HG02970 (cell line): ENCODE results near the gene FLNB.

ENCODE experiments used
- ATAC-seq: cut with Tn5 transposase; IDR thresholded peaks from one replicate; pipeline ENCODE4 v1.9.1; 2021; ENCODE audit warnings: mild to moderate bottlenecking, moderate library complexity, moderate number of reproducible peaks; ENCODE audit not compliant: unreplicated experiment, low FRiP score

Gene FLNB

DNA sequence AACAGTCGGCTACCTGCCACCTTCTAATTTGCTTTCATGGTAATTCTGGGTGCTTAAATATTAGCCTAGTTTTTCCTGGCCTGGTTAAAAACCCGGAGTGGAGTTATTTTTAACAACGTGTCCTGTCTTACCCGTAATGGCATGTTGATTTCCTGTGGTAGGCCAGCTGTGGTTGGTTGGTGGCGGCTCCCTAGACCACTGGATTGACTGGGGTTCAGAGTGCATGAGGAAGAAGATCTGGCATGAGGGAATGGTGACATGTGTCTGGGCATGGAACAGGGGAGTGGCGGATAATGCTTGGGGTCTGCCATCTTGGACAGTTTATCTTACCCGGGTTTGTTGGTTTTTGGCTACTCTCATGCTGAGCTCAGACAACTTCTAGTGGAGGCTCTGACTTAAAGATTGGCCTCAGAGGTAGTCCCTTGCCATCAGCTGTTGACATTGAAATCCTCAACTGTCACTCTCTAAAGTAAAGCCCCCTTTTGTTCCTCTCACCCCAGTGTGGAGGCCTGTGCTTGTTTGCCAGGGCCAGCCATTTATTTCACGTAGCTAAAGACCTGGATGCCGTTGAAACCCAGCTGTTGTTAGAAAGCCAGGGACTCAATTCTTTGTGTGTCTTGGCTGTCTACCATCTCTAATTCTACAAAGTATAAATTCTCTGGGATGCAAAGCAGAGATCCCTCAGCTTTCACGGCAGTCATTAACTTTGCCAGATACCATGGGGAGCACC is 121.0 kb downstream of the FLNB start:
- no peak for ATAC-seq

DNA sequence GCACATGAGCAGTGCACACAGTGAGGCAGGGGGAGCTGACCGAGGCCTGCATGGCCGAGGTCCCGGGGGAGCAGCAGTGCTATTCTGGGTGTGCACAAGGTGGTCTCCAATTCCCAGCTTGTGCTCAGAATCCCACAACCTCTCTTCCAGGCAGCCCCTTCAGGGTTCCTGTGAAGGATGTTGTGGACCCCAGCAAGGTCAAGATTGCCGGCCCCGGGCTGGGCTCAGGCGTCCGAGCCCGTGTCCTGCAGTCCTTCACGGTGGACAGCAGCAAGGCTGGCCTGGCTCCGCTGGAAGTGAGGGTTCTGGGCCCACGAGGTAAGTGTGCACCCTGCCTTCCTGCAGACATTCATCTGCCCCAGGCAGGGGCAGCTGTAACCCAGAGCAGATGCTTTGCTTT is 122.4 kb downstream of the FLNB start:
- no peak for ATAC-seq

DNA sequence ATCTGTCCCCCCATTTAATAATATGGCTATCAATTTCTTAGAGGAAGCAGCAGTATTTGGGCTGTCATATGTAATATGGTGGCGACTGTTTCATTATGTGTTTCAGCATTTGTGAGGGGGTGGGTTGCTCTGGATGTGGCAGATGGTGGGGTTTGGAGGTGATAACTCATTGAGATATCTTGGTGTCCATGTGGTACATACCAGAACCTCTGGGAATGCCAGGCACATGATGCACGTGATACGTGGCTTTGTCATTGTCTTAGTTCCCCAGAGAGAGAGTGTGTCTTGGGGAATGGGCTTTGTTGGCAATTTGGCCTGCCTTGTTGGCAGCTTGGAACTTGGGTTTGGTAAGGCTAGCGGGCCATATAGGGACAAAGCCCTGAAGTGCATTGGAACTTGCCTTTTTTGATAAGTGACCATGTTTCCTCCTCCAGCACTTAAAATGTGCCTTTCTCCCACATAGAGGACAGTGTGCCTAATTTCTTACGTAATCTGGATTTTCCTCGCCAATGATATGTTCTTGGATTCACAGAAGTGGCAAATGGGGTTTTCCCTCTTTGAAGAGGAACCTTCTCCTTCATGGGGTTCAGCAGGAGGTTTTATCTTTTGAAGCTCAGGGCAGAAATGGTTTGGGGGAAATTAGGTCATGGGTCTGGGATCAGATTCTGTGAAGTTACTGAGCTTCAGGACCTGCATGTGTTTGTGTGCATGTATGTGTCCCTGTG is 123.0 kb downstream of the FLNB start:
- no peak for ATAC-seq

DNA sequence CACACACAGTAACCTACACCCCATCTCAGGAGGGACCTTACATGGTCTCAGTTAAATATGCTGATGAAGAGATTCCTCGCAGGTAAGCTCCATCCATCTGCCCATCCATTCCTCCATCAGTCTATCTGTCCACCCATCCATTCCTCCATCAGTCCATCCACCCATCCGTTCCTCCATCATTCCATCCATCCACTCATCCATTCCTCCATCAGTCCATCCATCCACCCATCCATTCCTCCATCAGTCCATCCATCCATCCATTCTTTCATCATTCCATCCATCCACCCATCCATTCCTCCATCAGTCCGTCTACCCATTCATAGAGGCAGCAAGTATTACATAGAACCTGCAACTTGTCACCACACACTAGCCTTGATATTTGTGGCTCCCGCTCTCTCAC is 124.6 kb downstream of the FLNB start:
- ATAC-seq: no peak

DNA sequence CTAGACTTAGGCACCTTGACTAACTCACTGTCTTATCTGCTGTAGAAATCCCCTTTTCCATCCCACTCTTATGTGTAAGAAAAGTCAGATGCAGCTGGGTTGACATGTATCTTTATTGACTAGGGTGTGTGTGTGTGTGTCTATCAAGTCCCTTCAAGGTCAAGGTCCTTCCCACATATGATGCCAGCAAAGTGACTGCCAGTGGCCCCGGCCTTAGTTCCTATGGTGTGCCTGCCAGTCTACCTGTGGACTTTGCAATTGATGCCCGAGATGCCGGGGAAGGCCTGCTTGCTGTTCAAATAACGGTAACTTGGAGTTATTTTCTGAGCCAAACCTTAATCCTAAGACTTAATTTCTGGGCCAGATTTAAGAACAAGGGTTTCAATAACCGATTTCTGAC is 126.2 kb downstream of the FLNB start:
- no peak for ATAC-seq

DNA sequence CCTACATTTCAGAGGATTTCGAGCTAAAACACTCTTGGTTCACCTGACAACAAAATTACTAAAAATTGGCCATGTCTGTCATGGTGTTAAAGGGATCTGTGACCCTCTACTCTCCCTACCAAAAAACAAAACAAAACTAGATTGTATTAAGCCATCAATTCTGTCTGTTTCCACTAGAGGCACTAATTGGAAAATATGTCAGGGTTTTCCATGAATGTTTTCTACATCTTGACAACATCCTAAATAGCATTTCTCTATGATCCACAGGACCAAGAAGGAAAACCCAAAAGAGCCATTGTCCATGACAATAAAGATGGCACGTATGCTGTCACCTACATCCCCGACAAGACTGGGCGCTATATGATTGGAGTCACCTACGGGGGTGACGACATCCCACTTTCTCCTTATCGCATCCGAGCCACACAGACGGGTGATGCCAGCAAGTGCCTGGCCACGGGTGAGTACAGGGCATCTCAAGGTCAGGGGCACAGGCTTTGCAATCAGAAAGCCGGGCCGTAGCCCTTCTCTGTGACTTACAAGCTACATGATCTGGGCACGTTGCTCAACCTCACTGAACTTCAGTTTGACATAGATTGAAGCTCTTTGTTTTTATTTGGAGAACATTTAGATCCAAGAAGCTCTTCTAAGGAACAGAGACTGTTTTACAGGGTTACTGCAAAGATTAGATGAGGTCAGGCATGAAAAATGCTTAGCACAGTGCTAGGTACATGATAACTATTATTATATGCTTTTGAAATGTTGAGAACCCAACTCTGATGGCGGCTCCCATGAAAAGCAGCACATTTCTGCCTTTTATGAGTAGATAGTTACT is 127.7 kb downstream of the FLNB start:
- ATAC-seq: no peak

DNA sequence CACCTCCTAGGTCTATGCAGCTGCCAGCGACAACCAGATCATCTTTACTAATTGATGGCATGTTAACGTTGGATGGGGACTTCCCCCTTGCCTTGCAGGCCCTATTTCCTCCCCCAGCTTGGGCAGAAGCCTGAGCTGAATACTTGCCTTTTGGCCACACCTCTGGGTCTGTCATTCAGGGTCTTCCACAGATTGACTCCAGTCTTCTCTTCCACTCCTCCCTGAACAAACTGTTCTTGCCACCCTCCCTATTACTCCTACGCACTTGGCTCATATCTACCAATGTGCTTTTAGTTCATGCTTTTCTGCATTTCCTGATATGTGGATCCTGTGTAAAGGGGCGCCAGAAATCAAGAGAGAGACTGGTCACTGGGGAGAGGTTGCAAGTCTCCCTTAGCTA is 129.1 kb downstream of the FLNB start:
- ATAC-seq: no peak

DNA sequence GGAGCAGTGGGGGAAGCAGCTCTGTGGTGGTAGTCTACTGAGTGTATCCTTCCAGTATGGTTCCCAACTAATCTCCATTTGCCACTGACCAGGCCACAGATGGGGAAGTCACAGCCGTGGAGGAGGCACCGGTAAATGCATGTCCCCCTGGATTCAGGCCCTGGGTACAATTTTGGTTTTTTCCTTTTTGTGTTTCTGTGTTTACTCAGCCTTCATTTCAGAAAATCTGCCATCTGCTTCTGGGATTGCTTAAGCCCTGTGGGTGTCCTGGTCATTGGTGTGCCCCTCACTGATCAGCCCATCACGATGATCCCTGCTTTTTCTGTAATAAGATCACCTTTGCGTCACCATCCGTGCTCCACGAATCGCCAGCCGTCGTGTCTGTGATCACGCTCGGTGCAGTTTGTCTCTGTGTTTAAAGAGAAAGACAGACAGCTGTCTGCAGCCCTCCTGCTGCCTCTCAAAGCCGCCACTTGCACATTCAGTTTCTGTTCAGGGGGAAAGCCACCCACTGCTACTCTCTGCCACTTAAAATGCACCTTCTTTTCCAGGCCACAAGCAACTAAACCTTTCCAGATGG is 133.6 kb downstream of the FLNB start:
- ATAC-seq: no peak

DNA sequence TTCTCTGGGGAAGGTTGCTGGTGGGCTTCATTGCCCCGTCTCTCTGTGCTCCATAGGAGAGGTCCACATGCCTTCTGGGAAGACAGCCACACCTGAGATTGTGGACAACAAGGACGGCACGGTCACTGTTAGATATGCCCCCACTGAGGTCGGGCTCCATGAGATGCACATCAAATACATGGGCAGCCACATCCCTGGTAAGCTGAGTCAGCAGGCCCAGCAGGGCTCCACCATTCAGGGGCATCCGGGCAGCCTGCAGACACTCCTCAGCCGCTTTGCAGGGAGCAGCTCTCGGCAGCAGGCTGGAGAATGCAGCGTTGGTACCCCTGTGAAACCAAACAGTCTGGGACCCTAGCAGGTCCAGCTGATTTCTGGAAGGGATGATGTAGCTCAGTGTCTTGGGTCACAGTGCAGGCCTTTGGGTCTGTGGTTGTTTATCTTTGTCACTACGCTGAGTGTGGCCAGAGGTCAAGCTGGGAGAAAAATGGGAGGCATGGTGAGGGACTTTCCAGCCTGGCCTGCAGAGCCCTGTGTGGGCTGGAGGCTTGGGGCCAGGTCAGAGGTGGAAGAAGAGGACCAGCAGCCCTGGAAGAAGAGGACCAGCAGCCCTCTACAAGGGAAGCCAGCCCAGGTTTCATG is 135.3 kb downstream of the FLNB start:
- no peak for ATAC-seq

DNA sequence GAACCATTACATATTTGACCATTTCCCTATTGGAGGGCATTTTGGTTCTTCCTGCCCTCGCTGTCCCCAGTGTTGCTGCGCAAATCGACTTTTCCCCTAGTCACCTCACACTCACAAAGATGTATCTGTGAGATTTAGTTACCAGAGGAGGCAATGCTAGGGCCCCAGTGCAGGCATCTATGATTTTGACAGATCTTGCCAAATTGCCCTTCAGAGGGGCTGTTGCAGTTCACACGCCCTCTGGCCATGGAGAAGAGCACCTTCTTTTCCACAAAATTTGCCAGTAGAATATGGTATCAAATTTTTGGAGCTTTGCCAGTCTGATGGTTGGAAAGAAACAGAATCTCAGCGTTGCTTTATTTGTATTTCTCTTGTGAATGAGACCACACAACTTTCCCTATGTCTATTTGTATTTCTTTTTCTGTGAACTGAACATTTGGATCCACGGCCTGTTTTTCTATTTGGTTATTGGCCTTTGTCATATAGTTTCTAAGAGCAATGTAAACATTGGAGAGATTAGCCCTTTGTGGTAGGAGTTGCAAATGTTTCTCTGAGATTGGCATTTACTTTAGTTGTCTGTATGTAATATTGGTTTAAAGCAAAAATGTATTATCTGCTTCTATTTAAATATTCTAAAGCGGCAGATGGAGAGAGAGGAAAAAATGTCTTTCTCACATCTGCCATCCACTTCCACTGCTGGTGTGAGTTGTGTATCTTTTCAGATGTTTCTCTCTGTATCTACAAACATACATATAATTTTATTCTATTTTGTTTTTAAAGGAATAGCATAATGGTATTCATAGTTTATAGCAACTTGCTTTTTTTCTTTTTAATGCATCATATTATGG is 136.5 kb downstream of the FLNB start:
- no peak for ATAC-seq

DNA sequence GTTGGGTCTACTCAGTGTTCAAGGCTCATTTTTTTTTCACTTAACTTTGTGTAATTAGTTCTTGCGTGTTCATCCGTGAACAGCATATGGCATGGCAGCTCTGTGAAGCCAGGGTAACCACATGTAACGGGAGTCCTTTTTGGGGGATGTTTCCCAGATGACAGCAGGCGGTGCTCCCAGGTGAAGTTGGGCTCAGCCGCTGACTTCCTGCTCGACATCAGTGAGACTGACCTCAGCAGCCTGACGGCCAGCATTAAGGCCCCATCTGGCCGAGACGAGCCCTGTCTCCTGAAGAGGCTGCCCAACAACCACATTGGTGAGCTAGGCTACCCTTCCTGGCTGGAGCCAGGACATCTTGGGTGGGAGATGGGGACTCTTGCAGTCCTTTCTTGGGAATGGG is 139.8 kb downstream of the FLNB start:
- ATAC-seq: no peak

DNA sequence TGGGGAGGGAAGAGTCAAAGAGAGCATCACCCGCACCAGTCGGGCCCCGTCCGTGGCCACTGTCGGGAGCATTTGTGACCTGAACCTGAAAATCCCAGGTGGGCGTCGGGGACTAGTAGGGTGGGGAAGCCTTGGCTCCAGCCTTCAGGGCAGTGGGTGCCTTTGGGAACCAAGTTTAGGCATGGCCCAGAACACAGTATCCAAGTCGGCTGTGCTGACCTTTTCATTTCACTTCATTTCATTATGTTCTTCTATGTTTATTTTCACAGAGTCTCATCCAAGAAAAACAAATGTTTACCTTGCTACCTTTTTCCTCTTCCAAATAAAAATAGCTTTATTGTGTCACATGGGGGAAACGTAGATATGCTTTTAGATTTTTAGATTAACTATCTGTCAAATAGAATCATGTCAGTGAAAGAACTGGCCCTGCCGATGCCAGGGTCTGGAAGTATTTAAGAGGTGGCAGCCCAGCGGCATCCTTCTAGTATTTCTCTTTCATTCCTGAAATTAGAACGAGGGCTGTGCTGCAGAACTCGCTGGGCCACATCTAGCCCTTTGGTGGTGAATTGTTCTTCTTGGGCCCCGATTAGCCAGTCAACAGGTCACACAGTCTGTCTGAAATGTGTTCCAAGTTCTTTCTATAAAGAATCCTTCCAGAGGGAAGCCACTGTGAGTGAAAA is 142.0 kb downstream of the FLNB start:
- no peak for ATAC-seq

DNA sequence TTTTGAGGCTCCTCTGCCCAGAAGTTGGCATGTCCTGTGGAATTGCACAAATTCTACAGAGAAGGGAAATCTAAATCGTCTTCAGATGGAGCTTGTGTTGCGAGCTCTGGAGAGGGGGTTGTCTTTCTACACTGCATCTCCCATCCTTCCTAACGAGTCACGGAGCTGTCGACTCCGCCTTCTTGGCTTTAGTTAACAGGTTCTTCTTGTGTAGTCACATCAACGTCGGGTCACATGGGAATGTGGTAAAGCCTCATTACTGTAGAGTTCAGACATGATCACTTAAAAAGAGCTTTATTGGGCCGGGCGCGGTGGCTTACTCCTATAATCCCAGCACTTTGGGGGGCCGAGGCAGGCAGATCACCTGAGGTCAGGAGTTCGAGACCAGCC is 142.6 kb downstream of the FLNB start:
- no peak for ATAC-seq

DNA sequence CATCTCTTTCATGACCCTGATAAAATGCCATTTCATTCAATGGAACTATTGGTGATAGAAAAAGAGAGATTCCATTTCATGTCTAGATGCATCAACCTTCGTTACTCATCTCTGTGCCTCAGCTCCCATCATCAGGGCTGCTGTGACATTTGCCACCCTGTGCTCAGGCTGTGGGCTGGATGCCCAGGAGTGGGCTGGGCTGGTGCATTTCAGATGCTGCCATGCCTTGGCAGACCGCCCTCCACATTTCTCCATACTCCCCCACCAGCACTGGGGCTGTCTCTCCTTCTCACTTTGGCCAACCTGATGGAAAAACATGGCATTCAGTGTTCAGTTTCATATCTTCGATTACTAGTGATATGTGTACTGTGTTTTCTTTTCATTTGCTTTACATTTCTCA is 143.4 kb downstream of the FLNB start:
- no peak for ATAC-seq

DNA sequence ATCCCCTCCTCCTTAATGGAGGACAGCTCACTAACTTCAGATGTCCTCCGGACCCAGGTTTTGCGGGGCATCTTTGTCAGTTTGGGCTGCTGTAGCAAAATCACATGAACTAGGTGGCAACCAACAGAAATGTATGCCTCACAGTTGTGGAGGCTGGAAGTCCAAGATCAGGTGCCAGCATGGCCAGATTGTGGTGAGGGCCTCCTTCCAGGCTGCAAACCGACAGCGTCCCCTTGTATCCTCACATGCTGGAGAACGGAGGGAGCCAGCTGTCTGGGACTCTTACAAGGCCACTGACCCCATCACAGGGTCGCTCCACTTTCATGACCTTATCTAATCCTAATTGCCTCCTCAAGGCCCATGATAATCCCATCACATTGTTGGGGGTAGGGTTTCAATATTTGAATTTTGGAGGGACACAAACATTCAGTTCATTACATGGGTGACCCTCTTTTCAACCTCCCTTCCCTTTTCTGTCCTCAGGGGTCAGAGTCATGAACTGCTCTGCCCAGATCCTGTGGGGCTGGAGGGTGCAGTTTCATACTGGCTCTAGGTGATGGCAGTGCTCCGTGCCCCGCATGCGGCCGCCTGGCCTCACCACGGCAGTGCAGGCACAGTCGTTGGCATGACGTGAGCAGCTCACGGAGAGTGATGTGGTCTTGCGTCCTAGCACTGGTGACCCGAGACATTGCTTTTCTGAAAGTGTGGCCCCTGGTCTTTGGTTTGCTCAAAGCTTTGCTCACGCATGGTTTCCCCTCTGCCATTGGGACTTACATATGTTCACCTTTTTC is 144.2 kb downstream of the FLNB start:
- no peak for ATAC-seq

DNA sequence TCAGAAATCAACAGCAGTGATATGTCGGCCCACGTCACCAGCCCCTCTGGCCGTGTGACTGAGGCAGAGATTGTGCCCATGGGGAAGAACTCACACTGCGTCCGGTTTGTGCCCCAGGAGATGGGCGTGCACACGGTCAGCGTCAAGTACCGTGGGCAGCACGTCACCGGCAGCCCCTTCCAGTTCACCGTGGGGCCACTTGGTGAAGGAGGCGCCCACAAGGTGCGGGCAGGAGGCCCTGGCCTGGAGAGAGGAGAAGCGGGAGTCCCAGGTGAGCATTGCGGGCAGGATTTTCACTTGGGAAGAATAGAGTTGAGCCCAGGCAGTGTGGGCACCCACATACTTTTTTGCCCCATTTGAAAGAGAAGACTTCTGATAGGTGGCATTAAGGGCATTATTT is 145.1 kb downstream of the FLNB start:
- ATAC-seq: no peak

DNA sequence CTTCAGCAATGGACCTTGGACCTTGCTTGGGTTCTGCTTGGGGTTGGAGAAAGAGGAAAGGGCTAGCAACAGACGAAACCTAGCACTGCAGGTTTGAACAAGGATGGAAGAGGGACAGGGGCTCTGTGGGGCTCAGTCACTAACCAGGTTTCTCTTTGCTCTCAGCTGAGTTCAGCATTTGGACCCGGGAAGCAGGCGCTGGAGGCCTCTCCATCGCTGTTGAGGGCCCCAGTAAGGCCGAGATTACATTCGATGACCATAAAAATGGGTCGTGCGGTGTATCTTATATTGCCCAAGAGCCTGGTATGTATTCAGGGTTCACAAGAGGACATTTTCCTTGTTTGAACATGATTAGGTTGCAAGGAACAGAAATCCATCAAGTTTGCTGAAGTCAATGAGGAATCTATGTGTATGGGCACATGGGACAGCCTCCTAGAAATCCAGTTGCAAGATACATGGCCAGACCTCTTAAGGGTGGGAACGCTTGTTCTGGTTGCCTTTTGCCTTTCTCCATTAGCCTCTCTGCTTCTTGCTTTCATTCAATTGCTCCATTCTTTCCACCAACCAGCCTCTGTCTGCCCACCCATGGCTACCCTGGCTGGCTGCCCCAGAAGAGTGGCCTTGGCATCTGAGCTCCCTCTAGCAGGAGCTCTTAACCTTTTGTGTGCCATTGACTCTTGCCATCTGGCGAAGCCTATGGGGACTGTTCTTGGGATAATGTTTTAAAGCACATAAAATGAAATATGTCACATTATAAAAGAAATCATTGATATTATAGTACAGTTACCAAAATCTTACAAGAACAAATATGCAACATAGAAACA is 146.6 kb downstream of the FLNB start:
- no peak for ATAC-seq

DNA sequence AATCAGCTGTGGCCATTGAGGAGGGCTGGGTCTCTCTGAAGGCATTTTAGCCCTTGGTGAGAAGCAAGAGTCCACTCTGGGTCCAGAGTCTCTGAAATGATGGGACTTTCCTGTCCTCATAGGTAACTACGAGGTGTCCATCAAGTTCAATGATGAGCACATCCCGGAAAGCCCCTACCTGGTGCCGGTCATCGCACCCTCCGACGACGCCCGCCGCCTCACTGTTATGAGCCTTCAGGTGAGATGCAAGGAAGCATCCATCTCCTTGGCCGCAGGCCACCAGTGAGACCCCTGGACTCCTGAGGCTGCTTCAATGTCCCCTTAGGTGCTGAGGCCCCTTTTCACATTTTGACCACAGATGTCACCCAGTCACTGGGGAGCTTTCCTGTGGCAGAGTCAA is 147.6 kb downstream of the FLNB start:
- no peak for ATAC-seq
